Activated CD8-positive, alpha-beta memory T cell treated with anti-CD3 and anti-CD28 coated beads, Interleukin-2, amount 10 ng/mL, durations not matched to agents 7 days and 5 days (primary cell): Measurements from ENCODE around the gene LDAH. TPM values are rescaled to one million over a fixed set of nuclear protein-coding genes. Genes with fewer than 3 reads are reported as not detected.

ENCODE experiments used
- ATAC-seq: fragments of 150-1000 bp; cut with Tn5 transposase; one replicate; pipeline ENCODE4 v1.10.0; 2021; ENCODE audit warnings: moderate library complexity
- CTCF ChIA-PET: fragments of 350-600 bp; sonication (Branson Sonifier 250); formaldehyde crosslinking; loops from one replicate; lab custom pipeline; 2021; ENCODE audit warnings: antibody characterized with exemption; lab: Charles Lee
- DNase-seq: peaks from one replicate; pipeline ENCODE4 v3.0.0-alpha.2; 2020
- H3K27ac Mint-ChIP-seq: one replicate; pipeline ENCODE4 v1.8.0; 2021; ENCODE audit warnings: mild to moderate bottlenecking, mixed read lengths
- H3K27me3 Mint-ChIP-seq: one replicate; pipeline ENCODE4 v1.8.0; 2021; ENCODE audit warnings: mixed read lengths
- H3K36me3 Mint-ChIP-seq: one replicate; pipeline ENCODE4 v1.8.0; 2021; ENCODE audit warnings: mild to moderate bottlenecking, mixed read lengths
- H3K4me1 Mint-ChIP-seq: one replicate; pipeline ENCODE4 v1.8.0; 2021; ENCODE audit warnings: mixed read lengths
- H3K4me3 Mint-ChIP-seq: one replicate; pipeline ENCODE4 v1.8.0; 2021; ENCODE audit warnings: mild to moderate bottlenecking, moderate library complexity, mixed read lengths
- H3K9me3 Mint-ChIP-seq: one replicate; pipeline ENCODE4 v1.8.0; 2022; ENCODE audit warnings: low read depth, mixed read lengths
- total RNA-seq, 2 experiments: library from RNA; stranded (reverse); gene quantifications; one replicate each; pipeline ENCODE4 v1.2.3, GENCODE V29; 2021

Gene LDAH
- total RNA-seq, 2 experiments from 2014 or later: 21.3 to 23.7 TPM

GRCh38 chr2:20635113-20635510, 187.8 kb downstream of the LDAH start:
- Mint-ChIP-seq H3K4me1 (peaks cover 8% of the 10 kb centered on the region), H3K27me3 (no peaks in the 10 kb centered on the region), H3K36me3 (no peaks in the 10 kb centered on the region), H3K9me3 (no peaks in the 10 kb centered on the region), H3K27ac (no peak overlapping the region), H3K4me3 (no peak overlapping the region)
- ATAC-seq (no peak), DNase-seq (no peak)
- CTCF ChIA-PET: interaction anchor here (1.4 to 6.4 kb wide), 11 partner anchors 8 to 224 kb away, joined by 3 to 34 read pairs (median 8); partner anchors contain the start of genes HS1BP3 and RHOB

- H3K27me3 Mint-ChIP-seq: no peaks in the 10 kb centered on the region
- no peaks in the 10 kb centered on the region for H3K9me3 Mint-ChIP-seq
- H3K4me3 Mint-ChIP-seq: no peak overlapping the region
- H3K4me1 Mint-ChIP-seq: peaks cover 8% of the 10 kb centered on the region
- CTCF ChIA-PET: interaction anchor here (0.9 to 6.4 kb wide), 12 partner anchors 8 to 316 kb away, joined by 3 to 34 read pairs (median 8); partner anchors contain the start of genes HS1BP3 and RHOB
- H3K36me3 Mint-ChIP-seq: no peaks in the 10 kb centered on the region
- DNase-seq (no peak), ATAC-seq (no peak)
- no peak overlapping the region for H3K27ac Mint-ChIP-seq
Measured at GRCh38 chr2:20634507-20635112, 188.3 kb downstream of the LDAH start.

Other genes starting within 250 kb of the LDAH start
- 10 to 100 TPM; 12.8 to 12.9 TPM for gene HS1BP3, start 172.0 kb downstream of the LDAH start, total RNA-seq
- not detected for gene GDF7, start 156.0 kb downstream of the LDAH start, total RNA-seq
- not detected for gene APOB, start 221.0 kb upstream of the LDAH start, total RNA-seq